Measurements from ENCODE around the gene RNF4. TPM values are rescaled to one million over a fixed set of nuclear protein-coding genes. Genes with fewer than 3 reads are reported as not detected.

Gene RNF4
- total RNA-seq (10 to 100 TPM; 20.1 to 37.7 (median 31.3) TPM), polyA plus RNA-seq (10 to 100 TPM; 18.1 to 50.2 (median 30.7) TPM)
- long read RNA-seq, donor 1, partial matches to known transcripts, result 1 of 11 reads
- long read RNA-seq, donor 1, other reads (novel, unspliced or antisense), result 10 of 11 reads
- long read RNA-seq, donor 2, partial matches to known transcripts, result 1 of 33 reads
- long read RNA-seq, donor 2, other reads (novel, unspliced or antisense), result 32 of 33 reads

GRCh38 chr4:2468456-2469191 lies at the start of gene RNF4:
RNF4 (plus strand) TSS chr4:2469106; CDS start chr4:2490494, 21,388 bp downstream.
- peak within 1 kb of the TSS; percentile 95 for H3K4me3 ChIP-seq
- ATAC-seq (peak; percentile 92 to 97 (median 94)), DNase-seq (peak; percentile 97 to 98)
- intact Hi-C loops (cut with DNase I), result loop anchor here (5.0 to 10.0 kb wide), 2 partner anchors 66 to 69 kb away; partner anchors contain the start of gene FAM193A (in 2 of the 2)
- H3K4me1 ChIP-seq, result peaks cover 28% of the 10 kb centered on the region
- H3K27ac ChIP-seq, result peak within 1 kb of the TSS; percentile 95
- peaks cover 5 to 19% of the 10 kb centered on the region in 2 donors for H3K36me3 ChIP-seq (ENCODE audit: insufficient read depth in 1 of 2, low read depth in 1 of 2)
- TF ChIP-seq, protein P1, sequence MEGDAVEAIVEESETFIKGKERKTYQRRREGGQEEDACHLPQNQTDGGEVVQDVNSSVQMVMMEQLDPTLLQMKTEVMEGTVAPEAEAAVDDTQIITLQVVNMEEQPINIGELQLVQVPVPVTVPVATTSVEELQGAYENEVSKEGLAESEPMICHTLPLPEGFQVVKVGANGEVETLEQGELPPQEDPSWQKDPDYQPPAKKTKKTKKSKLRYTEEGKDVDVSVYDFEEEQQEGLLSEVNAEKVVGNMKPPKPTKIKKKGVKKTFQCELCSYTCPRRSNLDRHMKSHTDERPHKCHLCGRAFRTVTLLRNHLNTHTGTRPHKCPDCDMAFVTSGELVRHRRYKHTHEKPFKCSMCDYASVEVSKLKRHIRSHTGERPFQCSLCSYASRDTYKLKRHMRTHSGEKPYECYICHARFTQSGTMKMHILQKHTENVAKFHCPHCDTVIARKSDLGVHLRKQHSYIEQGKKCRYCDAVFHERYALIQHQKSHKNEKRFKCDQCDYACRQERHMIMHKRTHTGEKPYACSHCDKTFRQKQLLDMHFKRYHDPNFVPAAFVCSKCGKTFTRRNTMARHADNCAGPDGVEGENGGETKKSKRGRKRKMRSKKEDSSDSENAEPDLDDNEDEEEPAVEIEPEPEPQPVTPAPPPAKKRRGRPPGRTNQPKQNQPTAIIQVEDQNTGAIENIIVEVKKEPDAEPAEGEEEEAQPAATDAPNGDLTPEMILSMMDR (IDR thresholded peaks at IDR 0.05), result no peak
- 0 to 1% (median 0%) methylated on average over 72 to 74 of the region's 74 CpGs for WGBS, 3 donors
- no peaks in the 10 kb centered on the region for H3K27me3 ChIP-seq (ENCODE audit: insufficient read depth in 3 of 3, low read length in 2 of 3)
- no peaks in the 10 kb centered on the region for H3K9me3 ChIP-seq

DNA sequence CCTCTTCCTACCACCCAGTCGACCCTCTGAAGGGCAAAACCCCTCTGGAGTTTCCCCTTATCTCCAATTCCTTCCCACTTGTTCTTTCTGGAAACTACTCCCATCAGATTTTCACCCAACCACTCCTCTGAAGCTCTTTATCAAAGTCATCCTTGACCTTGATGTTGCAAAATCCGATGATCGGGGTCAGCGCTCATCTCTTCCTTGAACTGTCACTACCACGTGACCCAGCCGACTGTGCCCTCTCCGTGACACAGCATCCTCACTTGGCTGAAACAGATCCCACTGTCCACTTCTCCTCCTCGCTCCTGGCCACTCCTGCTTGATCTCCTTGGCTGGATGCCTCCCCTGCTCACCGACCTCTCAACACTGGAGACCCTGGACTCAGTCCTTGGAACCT lies 49.1 kb upstream of the RNF4 start:
- H3K9me3 ChIP-seq, result no peaks in the 10 kb centered on the region
- H3K4me3 ChIP-seq, result no peak overlapping the region
- no peak overlapping the region for H3K27ac ChIP-seq
- H3K36me3 ChIP-seq (ENCODE audit: insufficient read depth in 1 of 2, low read depth in 1 of 2), result no peaks in the 10 kb centered on the region
- TF ChIP-seq, protein P1 (IDR thresholded peaks at IDR 0.05), result no peak
- intact Hi-C loops (cut with DNase I), result loop anchor here in 1 of 2 donors (5.0 kb wide), 1 partner anchor 178 kb away; the partner anchor contains the start of genes HAUS3 and POLN
- H3K27me3 ChIP-seq (ENCODE audit: insufficient read depth in 3 of 3, low read length in 2 of 3), result no peaks in the 10 kb centered on the region
- peaks cover 16% of the 10 kb centered on the region for H3K4me1 ChIP-seq
- 50 to 59% (median 52%) methylated on average over 9 of the region's 9 CpGs for WGBS, 3 donors
- ATAC-seq, result no peak
- no peak for DNase-seq

DNA sequence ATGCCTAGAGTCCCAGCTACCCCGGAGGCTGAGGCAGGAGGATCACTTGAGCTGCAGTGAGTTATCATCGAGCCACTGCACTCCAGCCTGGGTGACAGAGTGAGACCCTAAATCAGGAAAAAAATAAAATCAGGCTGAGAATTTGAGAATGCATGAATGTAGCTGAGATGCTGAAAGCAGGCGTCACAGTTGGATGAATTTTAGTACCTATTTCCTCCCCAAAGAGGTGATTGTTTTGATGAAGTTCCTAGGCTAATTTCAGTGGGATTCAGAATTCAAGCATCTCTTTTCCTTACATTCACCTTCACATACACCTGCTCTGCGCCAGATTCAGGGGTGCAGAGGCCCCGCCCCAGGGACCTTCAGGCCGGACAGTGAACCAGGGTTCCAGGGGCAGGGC lies 47.0 kb upstream of the RNF4 start:
- Histone ChIP-seq H3K36me3 (ENCODE audit: insufficient read depth in 1 of 2, low read depth in 1 of 2) (no peaks in the 10 kb centered on the region), H3K4me3 (no peak overlapping the region), H3K9me3 (no peaks in the 10 kb centered on the region), H3K27me3 (ENCODE audit: insufficient read depth in 3 of 3, low read length in 2 of 3) (no peaks in the 10 kb centered on the region), H3K27ac (no peak overlapping the region), H3K4me1 (peaks cover 8% of the 10 kb centered on the region)
- intact Hi-C loops (cut with DNase I), result no loop called here
- TF ChIP-seq, protein P1 (IDR thresholded peaks at IDR 0.05), result no peak
- ATAC-seq (no peak), DNase-seq (no peak)
- WGBS, 3 donors, result 73 to 85% (median 81%) methylated on average over 6 of the region's 6 CpGs

DNA sequence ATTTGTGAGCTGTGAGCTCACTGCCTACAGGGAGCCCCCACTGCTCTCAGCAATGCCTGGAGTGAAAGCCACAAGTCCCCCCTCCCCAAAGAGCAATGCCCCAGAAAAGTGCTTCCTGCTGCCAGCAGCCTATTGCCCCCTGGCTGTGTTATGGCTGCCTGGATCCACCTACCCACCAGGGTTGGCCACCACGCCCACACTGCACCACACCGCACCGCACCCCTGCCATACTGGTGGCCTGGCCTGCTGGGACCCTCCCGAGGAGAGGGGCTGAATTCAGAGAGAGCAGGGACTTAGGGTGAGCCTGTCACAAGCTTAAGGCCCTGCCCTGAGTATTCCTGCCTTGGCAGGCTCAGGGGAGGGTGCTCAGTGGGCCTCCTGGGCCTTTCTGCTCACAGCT lies 45.8 kb upstream of the RNF4 start:
- no peaks in the 10 kb centered on the region for H3K27me3 ChIP-seq (ENCODE audit: insufficient read depth in 3 of 3, low read length in 2 of 3)
- no peak for DNase-seq
- H3K4me3 ChIP-seq, result no peak overlapping the region
- no peaks in the 10 kb centered on the region for H3K36me3 ChIP-seq (ENCODE audit: insufficient read depth in 1 of 2, low read depth in 1 of 2)
- H3K27ac ChIP-seq, result no peak overlapping the region
- WGBS, 3 donors, result 77 to 96% (median 83%) methylated on average over 4 of the region's 4 CpGs
- H3K9me3 ChIP-seq, result no peaks in the 10 kb centered on the region
- intact Hi-C loops (cut with DNase I), result no loop called here
- H3K4me1 ChIP-seq, result peaks cover 7% of the 10 kb centered on the region
- TF ChIP-seq, protein P1 (IDR thresholded peaks at IDR 0.05), result no peak
- ATAC-seq, result no peak

Data from psoas muscle (tissue), 8 donors.